Stimulated activated CD4-positive, alpha-beta T cell treated with anti-CD3 and anti-CD28 coated beads, Interleukin-1b, Interleukin-23, amount 100 ng/mL, for 1 hour (primary cell): Measurements from ENCODE around the gene RUNX1.

ENCODE experiments used
- DNase-seq, 2 donors: peaks; one replicate each; pipeline ENCODE4 v3.0.0-alpha.2; 2020; ENCODE audit warnings: low read depth in 2 of 2

Gene RUNX1

DNA sequence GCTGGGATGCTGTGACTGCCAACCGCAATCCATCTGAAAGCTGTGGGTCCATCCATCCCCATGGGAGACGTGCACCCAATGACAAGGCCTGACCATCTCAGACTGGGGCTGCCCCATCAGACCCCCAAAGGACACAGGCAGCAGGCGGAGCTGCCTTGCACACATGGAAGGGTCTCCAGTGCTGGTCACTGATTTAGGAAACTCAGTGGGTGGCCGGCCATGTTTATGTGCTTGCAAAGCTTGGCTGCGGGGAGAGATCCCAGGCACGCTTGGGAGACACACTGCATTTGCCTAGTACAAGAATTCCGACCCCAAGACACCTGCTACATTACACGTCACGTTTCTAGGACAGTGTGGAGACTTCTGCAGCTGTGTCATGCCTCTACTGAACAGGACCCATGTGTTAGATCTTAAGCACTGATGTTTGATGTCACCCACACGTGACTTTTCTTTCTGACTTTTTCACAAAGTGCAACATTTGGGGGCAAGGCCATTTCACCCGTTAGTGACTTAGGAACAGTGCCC, 198.9 kb downstream of the RUNX1 start:
- no peak for DNase-seq

- no peak for DNase-seq
Measured at GRCh38 chr21:34846601-34847112, 202.4 kb downstream of the RUNX1 start.

DNA sequence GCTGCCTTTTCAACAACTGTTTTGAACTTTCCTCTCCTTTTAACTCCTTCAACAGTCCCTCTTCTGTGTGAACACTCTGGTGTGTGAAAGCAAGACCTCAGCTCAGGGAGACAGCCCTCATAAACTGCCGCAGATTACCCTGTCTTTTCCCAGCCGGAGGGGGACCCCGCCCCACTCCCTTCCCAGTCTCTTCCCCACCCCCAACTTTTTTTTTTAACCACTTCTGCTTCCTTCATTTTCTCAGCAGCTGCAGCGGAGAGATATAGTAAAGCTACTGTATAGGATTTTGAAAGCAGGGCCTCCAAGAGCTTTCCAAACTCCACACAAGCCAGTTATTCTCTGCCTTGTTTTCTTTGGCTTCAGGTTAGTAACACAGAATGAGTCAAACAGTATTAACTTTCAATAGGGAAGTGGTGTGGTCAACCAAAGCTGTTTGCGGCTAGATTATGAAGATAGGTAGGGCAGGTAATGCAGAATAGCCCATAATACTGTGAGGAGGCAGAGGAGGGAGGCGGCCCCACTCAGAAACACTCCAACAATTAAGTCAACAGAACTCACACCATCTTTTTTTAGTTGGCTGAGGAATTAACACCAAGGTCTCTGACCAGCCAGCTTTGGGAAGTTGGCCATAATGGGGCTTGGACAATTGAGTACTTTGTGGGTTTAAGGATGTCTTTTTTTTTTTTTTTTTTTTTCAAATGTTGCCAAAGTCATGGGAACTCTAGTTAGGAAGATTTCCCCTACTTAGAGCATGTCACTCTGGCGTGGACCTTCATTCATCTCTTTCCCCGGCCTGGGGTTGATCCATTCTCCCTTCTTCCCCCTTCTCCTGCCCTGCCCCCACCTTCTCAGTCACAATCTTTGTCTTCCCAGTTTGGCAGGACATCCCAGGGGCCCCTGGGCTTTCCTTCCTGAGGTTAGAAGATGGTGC, 203.3 kb downstream of the RUNX1 start:
- no peak for DNase-seq

DNA sequence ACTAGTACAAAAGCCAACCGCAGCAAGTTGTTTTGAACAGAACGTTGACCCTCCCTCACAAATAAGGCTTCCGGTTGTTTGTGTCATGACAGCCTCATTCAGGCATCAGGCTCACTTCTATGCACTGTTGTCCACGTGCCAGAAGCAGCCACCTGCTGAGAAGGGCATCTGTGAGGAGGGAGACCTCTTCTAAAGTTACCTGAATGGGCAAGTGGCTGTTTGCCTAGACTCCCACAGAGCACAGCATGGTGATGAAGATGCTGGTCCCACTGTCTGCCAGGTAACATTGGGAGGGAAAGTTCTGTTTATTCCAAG, 204.2 kb downstream of the RUNX1 start:
- DNase-seq: no peak

- DNase-seq: no peak
Measured at GRCh38 chr21:34844013-34844923, 204.8 kb downstream of the RUNX1 start.

GRCh38 chr21:34843562-34843961, 205.5 kb downstream of the RUNX1 start:
- DNase-seq: no peak

GRCh38 chr21:34841154-34841553, 207.9 kb downstream of the RUNX1 start:
- DNase-seq: no peak

DNA sequence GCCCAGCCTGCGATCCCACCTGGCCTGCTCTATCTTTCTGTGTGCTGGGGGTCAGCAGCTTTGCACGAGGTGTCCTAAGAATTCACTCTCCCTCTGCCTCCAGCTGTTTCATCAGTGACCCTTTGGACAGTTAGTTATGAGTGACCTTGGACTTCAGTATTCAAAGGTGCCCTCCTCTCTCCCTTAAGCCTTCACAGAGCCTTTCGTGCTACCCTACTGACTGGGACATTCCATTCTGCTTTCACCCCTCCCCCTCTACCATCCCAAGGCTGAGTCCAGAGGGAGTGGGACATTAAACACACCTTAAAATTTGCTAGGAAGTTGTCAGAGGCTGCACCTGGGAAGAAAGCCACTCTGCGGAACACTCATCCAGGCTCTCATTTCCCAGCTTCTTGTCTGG, 208.4 kb downstream of the RUNX1 start:
- no peak for DNase-seq

- no peak for DNase-seq
Measured at GRCh38 chr21:34838956-34839820, 209.9 kb downstream of the RUNX1 start.

DNA sequence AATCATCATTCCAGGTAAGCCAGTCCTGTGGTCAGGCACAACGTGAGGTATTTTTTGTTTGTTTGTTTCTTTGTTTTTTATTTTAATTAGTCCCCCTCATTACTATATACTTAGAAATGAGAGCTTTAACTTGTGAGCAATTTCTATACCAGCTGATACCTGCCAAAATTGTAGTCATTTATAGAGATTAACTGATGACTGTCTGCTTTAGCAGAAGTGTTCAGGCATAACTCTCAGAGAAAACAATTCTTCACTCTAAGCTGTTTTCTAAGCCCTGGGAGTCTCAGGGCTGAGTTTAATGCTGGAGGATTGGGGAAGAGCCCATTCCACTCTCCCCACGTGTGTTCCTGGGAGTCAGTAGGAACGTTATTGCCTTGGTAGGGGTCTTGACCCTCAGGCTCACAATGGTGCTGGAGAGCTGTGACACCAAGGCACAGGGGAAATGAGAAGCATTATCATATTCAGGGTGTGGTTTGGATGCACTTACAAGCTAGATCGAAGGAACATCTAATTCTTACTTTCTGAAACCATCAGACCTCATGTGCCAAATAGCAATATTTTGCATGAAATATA, 212.1 kb downstream of the RUNX1 start:
- DNase-seq: no peak

- no peak for DNase-seq
Measured at GRCh38 chr21:34836103-34836932, 212.8 kb downstream of the RUNX1 start.

DNA sequence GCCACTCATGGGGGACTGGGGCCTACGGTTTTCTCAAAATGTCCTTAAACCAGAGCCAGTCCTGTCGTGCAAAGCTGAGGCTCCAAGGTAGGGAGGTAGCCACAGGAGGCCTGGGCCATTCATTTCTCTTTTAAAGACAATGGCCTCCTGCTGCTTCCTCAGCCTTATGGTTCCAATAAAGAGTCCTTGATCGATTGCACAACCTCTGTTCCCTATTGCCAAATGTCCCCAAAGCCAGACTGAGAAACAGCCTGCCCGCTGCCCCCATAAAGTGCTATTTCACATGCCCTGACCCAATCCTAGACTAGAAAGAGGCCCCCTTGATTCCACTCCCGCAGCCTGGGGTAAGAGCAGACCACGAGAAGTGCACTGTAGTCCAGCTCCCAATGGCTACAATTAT, 213.6 kb downstream of the RUNX1 start:
- no peak for DNase-seq

DNA sequence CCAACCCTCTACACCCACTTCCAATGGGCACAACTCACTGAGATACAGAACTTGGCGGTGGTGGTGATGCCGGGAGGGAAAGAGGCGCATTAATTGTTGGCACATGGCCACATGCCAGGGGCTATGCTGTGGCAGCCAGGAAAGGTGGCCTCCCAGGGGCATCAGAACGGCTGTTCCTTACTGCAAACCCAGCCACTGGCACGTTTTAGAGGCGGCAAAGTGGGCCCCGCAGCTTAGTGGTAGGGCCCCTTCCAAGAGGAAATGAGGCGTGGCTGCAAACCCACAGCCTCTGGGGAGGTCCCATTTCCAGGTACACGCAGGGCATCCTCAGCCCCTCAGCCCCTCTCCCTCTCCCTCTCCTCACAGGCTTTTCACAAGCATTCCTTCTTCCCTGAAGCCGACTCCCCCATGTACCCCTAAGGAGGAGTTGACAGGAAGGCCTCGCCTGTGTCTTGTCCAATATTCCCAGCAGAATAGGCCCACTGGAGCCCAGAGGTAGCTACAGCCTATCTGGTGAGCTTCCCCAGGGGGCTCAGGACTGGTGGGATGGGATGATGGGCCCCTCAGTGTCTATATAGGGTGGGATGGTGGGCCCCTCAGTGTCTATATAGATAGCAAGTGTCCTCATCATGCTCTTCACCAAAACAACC, 214.1 kb downstream of the RUNX1 start:
- DNase-seq: no peak

GRCh38 chr21:34834290-34834689, 214.8 kb downstream of the RUNX1 start:
- DNase-seq: no peak

DNA sequence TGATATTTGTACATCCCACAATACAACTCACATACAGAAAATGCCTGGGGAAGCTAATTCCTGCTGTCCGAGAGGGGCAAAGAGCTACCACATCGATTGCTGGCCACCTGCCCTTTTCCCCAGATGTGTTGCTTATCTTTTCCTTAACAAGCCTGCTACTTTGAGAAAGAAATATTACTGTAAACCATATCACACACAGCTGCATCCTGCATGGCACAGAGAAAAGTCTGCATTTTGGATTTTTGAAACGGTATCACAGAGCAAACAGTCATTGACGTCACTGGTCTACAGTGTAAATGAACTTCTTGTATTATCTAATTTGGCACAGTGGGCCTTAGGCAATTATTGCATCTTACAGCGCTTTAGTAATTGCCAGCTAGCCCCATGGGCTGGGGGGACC, 215.6 kb downstream of the RUNX1 start:
- no peak for DNase-seq

- DNase-seq: no peak
Measured at GRCh38 chr21:34830386-34831170, 218.5 kb downstream of the RUNX1 start.

DNA sequence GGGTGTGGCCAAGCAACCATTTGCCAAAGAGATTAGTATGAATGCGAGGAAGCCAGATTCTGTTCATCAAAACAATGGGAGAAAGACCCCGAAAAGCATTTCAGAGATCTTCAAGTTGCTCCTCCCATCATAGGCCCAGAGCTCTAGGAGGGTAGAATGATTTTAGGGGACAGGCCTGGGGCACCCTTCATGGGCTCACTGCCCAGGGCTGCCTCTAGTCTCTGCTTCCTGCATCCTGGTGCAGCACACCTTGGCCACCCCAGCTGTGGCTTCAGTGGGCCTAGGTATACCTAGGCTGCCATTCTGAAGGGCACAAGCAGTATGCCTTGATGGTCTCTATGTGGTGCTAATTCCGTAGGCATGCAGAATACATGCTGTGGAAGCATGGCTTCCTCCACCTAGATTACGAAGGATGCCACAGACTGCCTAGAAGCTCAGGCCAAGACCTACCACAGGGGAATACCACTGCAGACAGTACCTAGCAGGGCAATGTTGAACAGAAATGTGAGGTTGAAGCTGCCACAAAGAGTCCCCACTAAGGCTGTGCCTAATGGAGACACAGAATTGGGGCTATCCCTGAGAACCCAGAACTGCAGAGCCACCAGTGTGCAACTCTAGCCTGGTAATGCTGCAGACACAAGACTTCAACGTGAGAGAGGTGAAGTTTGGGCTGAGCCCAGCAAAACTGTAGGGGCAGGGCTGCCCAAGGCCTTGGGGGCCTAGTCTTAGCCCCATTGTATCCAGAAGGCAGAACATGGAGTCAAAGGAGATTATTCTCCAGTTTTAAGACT, 221.5 kb downstream of the RUNX1 start:
- no peak for DNase-seq

- no peak for DNase-seq
Measured at GRCh38 chr21:34826836-34827235, 222.3 kb downstream of the RUNX1 start.
